ENCODE data around the gene CYB5R3.

The CYB5R3 gene

GRCh38 chr22:42655693-42656092 is 6.5 kb upstream of the CYB5R3 start:
- Histone ChIP-seq H3K9ac (ENCODE audit: low read length in 2 of 2) (no peak overlapping the region), H3K4me3 (ENCODE audit: low read length in 2 of 2) (no peak overlapping the region), H3K36me3 (ENCODE audit: control insufficient read depth in 2 of 2, insufficient read depth in 2 of 2, low read length in 2 of 2) (no peaks in the 10 kb centered on the region), H3K27me3 (ENCODE audit: control insufficient read depth in 1 of 2, insufficient read depth in 2 of 2, low read length in 2 of 2) (no peaks in the 10 kb centered on the region), H3K27ac (ENCODE audit: low read length) (no peak overlapping the region), H3K9me3 (ENCODE audit: control insufficient read depth in 2 of 2, low read length in 2 of 2) (no peaks in the 10 kb centered on the region), H3K4me1 (ENCODE audit: control insufficient read depth, insufficient read depth, low read length) (no peaks in the 10 kb centered on the region)

- Histone ChIP-seq H3K9me3 (ENCODE audit: control insufficient read depth in 2 of 2, low read length in 2 of 2) (no peaks in the 10 kb centered on the region), H3K9ac (ENCODE audit: low read length in 2 of 2) (no peak overlapping the region), H3K27ac (ENCODE audit: low read length) (no peak overlapping the region), H3K27me3 (ENCODE audit: control insufficient read depth in 1 of 2, insufficient read depth in 2 of 2, low read length in 2 of 2) (no peaks in the 10 kb centered on the region), H3K36me3 (ENCODE audit: control insufficient read depth in 2 of 2, insufficient read depth in 2 of 2, low read length in 2 of 2) (no peaks in the 10 kb centered on the region), H3K4me3 (ENCODE audit: low read length in 2 of 2) (no peak overlapping the region), H3K4me1 (ENCODE audit: control insufficient read depth, insufficient read depth, low read length) (peaks cover 4% of the 10 kb centered on the region)
Measured at GRCh38 chr22:42654436-42655073, 5.4 kb upstream of the CYB5R3 start.

- Histone ChIP-seq H3K27me3 (ENCODE audit: control insufficient read depth in 1 of 2, insufficient read depth in 2 of 2, low read length in 2 of 2) (no peaks in the 10 kb centered on the region), H3K36me3 (ENCODE audit: control insufficient read depth in 2 of 2, insufficient read depth in 2 of 2, low read length in 2 of 2) (no peaks in the 10 kb centered on the region), H3K4me1 (ENCODE audit: control insufficient read depth, insufficient read depth, low read length) (peaks cover 6% of the 10 kb centered on the region), H3K9me3 (ENCODE audit: control insufficient read depth in 2 of 2, low read length in 2 of 2) (no peaks in the 10 kb centered on the region), H3K27ac (ENCODE audit: low read length) (no peak overlapping the region), H3K9ac (ENCODE audit: low read length in 2 of 2) (no peak overlapping the region), H3K4me3 (ENCODE audit: low read length in 2 of 2) (no peak overlapping the region)
Measured at GRCh38 chr22:42653999-42654398, 4.8 kb upstream of the CYB5R3 start.

GRCh38 chr22:42651134-42651533 is 1.9 kb upstream of the CYB5R3 start:
- Histone ChIP-seq H3K9ac (ENCODE audit: low read length in 2 of 2) (no peak overlapping the region), H3K27ac (ENCODE audit: low read length) (no peak overlapping the region), H3K27me3 (ENCODE audit: control insufficient read depth in 1 of 2, insufficient read depth in 2 of 2, low read length in 2 of 2) (no peaks in the 10 kb centered on the region), H3K36me3 (ENCODE audit: control insufficient read depth in 2 of 2, insufficient read depth in 2 of 2, low read length in 2 of 2) (no peaks in the 10 kb centered on the region), H3K4me1 (ENCODE audit: control insufficient read depth, insufficient read depth, low read length) (peaks cover 33% of the 10 kb centered on the region), H3K9me3 (ENCODE audit: control insufficient read depth in 2 of 2, low read length in 2 of 2) (no peaks in the 10 kb centered on the region), H3K4me3 (ENCODE audit: low read length in 2 of 2) (no peak overlapping the region)

GRCh38 chr22:42648368-42649245 is 585 bp downstream of the CYB5R3 start:
- H3K4me1 ChIP-seq (ENCODE audit: control insufficient read depth, insufficient read depth, low read length): peaks cover 59% of the 10 kb centered on the region
- peak overlapping the region; percentile 70 to 98 for H3K4me3 ChIP-seq (ENCODE audit: low read length in 2 of 2)
- H3K27me3 ChIP-seq (ENCODE audit: control insufficient read depth in 1 of 2, insufficient read depth in 2 of 2, low read length in 2 of 2): no peaks in the 10 kb centered on the region
- no peaks in the 10 kb centered on the region for H3K9me3 ChIP-seq (ENCODE audit: control insufficient read depth in 2 of 2, low read length in 2 of 2)
- H3K36me3 ChIP-seq (ENCODE audit: control insufficient read depth in 2 of 2, insufficient read depth in 2 of 2, low read length in 2 of 2): no peaks in the 10 kb centered on the region
- peak overlapping the region; percentile 84 for H3K27ac ChIP-seq (ENCODE audit: low read length)
- peak overlapping the region; percentile 72 to 84 for H3K9ac ChIP-seq (ENCODE audit: low read length in 2 of 2)

GRCh38 chr22:42648017-42648367 is 1.2 kb downstream of the CYB5R3 start:
- no peaks in the 10 kb centered on the region for H3K36me3 ChIP-seq (ENCODE audit: control insufficient read depth in 2 of 2, insufficient read depth in 2 of 2, low read length in 2 of 2)
- H3K4me1 ChIP-seq (ENCODE audit: control insufficient read depth, insufficient read depth, low read length): peaks cover 64% of the 10 kb centered on the region
- H3K4me3 ChIP-seq (ENCODE audit: low read length in 2 of 2): peak overlapping the region; percentile 70 to 98
- no peaks in the 10 kb centered on the region for H3K9me3 ChIP-seq (ENCODE audit: control insufficient read depth in 2 of 2, low read length in 2 of 2)
- H3K27me3 ChIP-seq (ENCODE audit: control insufficient read depth in 1 of 2, insufficient read depth in 2 of 2, low read length in 2 of 2): no peaks in the 10 kb centered on the region
- H3K9ac ChIP-seq (ENCODE audit: low read length in 2 of 2): peak overlapping the region; percentile 72 to 84
- H3K27ac ChIP-seq (ENCODE audit: low read length): peak overlapping the region; percentile 84

- H3K36me3 ChIP-seq (ENCODE audit: control insufficient read depth in 2 of 2, insufficient read depth in 2 of 2, low read length in 2 of 2): no peaks in the 10 kb centered on the region
- peak overlapping the region; percentile 32 to 51 for H3K9ac ChIP-seq (ENCODE audit: low read length in 2 of 2)
- peaks cover 66% of the 10 kb centered on the region for H3K4me1 ChIP-seq (ENCODE audit: control insufficient read depth, insufficient read depth, low read length)
- H3K27me3 ChIP-seq (ENCODE audit: control insufficient read depth in 1 of 2, insufficient read depth in 2 of 2, low read length in 2 of 2): no peaks in the 10 kb centered on the region
- peak overlapping the region; percentile 85 for H3K27ac ChIP-seq (ENCODE audit: low read length)
- peak overlapping the region in 1 of 2 donors; percentile 67 for H3K4me3 ChIP-seq (ENCODE audit: low read length in 2 of 2)
- no peaks in the 10 kb centered on the region for H3K9me3 ChIP-seq (ENCODE audit: control insufficient read depth in 2 of 2, low read length in 2 of 2)
Measured at GRCh38 chr22:42646569-42647525, 2.3 kb downstream of the CYB5R3 start.

GRCh38 chr22:42645938-42646568 is 3.1 kb downstream of the CYB5R3 start:
- Histone ChIP-seq H3K27ac (ENCODE audit: low read length) (peak overlapping the region; percentile 85), H3K9ac (ENCODE audit: low read length in 2 of 2) (peak overlapping the region; percentile 52 to 68), H3K4me1 (ENCODE audit: control insufficient read depth, insufficient read depth, low read length) (peaks cover 66% of the 10 kb centered on the region), H3K36me3 (ENCODE audit: control insufficient read depth in 2 of 2, insufficient read depth in 2 of 2, low read length in 2 of 2) (no peaks in the 10 kb centered on the region), H3K4me3 (ENCODE audit: low read length in 2 of 2) (peak overlapping the region in 1 of 2 donors; percentile 67), H3K27me3 (ENCODE audit: control insufficient read depth in 1 of 2, insufficient read depth in 2 of 2, low read length in 2 of 2) (no peaks in the 10 kb centered on the region), H3K9me3 (ENCODE audit: control insufficient read depth in 2 of 2, low read length in 2 of 2) (no peaks in the 10 kb centered on the region)

- peak overlapping the region; percentile 85 for H3K27ac ChIP-seq (ENCODE audit: low read length)
- no peaks in the 10 kb centered on the region for H3K27me3 ChIP-seq (ENCODE audit: control insufficient read depth in 1 of 2, insufficient read depth in 2 of 2, low read length in 2 of 2)
- no peaks in the 10 kb centered on the region for H3K9me3 ChIP-seq (ENCODE audit: control insufficient read depth in 2 of 2, low read length in 2 of 2)
- peaks cover 66% of the 10 kb centered on the region for H3K4me1 ChIP-seq (ENCODE audit: control insufficient read depth, insufficient read depth, low read length)
- peak overlapping the region; percentile 15 to 67 for H3K4me3 ChIP-seq (ENCODE audit: low read length in 2 of 2)
- H3K9ac ChIP-seq (ENCODE audit: low read length in 2 of 2): peak overlapping the region; percentile 52 to 68
- no peaks in the 10 kb centered on the region for H3K36me3 ChIP-seq (ENCODE audit: control insufficient read depth in 2 of 2, insufficient read depth in 2 of 2, low read length in 2 of 2)
Measured at GRCh38 chr22:42645341-42645937, 3.8 kb downstream of the CYB5R3 start.
